ENCODE data around the gene GALNT13. TPM values are rescaled to one million over a fixed set of nuclear protein-coding genes. Genes with fewer than 3 reads are reported as not detected.

Gene GALNT13
- total RNA-seq, 1 experiment from 2014 or later, result not detected

- BruUV-seq (replicated peaks), result no TSS peak
- intact Hi-C loops (cut with micrococcal nuclease; ENCODE audit: unreplicated experiment), result no loop called here
- CTCF ChIA-PET, result no interaction called here
- H3K9me3 Mint-ChIP-seq (ENCODE audit: low read depth, unreplicated experiment), result peaks cover 2% of the 10 kb centered on the region
- H3K27ac Mint-ChIP-seq (ENCODE audit: unreplicated experiment), result no peak overlapping the region
- no peaks in the 10 kb centered on the region for H3K36me3 Mint-ChIP-seq (ENCODE audit: insufficient read depth, unreplicated experiment)
- DNase-seq, result no peak
- H3K4me1 Mint-ChIP-seq (ENCODE audit: low read depth, unreplicated experiment), result no peaks in the 10 kb centered on the region
- no peak overlapping the region for H3K4me3 Mint-ChIP-seq (ENCODE audit: low read depth, unreplicated experiment)
- no peaks in the 10 kb centered on the region for H3K27me3 Mint-ChIP-seq (ENCODE audit: unreplicated experiment)
- no peak for TF ChIP-seq CTCF (IDR thresholded peaks at IDR 0.05; ENCODE audit: unreplicated experiment)
These were observed 555.7 kb downstream of the GALNT13 start for GRCh38 chr2:154427453-154427852.

DNA sequence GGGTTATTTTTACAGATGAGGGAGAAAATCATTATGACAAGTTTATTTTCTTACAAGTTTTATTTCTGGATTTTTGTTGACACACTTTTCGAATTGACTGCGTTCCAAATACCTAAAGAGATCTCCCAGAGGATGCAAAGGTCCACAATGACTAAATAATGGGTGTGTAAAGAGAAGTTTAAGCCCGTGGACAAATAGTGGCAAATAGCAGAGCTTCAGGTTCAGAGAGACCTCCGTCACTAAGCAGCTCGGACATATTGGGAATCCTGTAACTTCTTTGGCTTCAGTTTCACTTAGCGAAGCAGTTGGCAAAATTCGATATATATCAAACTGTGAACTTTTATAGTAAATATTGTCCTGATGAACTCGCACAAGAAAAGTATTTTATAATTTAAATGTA lies 556.3 kb downstream of the GALNT13 start:
- H3K4me1 Mint-ChIP-seq (ENCODE audit: low read depth, unreplicated experiment), result no peaks in the 10 kb centered on the region
- H3K4me3 Mint-ChIP-seq (ENCODE audit: low read depth, unreplicated experiment), result no peak overlapping the region
- intact Hi-C loops (cut with micrococcal nuclease; ENCODE audit: unreplicated experiment), result no loop called here
- CTCF ChIA-PET, result interaction anchor here (0.7 kb wide), 1 partner anchor 81 kb away, joined by 3 read pairs; no protein-coding TSS in a partner anchor
- H3K9me3 Mint-ChIP-seq (ENCODE audit: low read depth, unreplicated experiment), result peaks cover 2% of the 10 kb centered on the region
- no peak for TF ChIP-seq CTCF (IDR thresholded peaks at IDR 0.05; ENCODE audit: unreplicated experiment)
- no peaks in the 10 kb centered on the region for H3K27me3 Mint-ChIP-seq (ENCODE audit: unreplicated experiment)
- no peaks in the 10 kb centered on the region for H3K36me3 Mint-ChIP-seq (ENCODE audit: insufficient read depth, unreplicated experiment)
- no peak overlapping the region for H3K27ac Mint-ChIP-seq (ENCODE audit: unreplicated experiment)
- no TSS peak for BruUV-seq (replicated peaks)
- no peak for DNase-seq

GRCh38 chr2:154433010-154433409 lies 561.3 kb downstream of the GALNT13 start:
- TF ChIP-seq CTCF (IDR thresholded peaks at IDR 0.05; ENCODE audit: unreplicated experiment), result no peak

DNA sequence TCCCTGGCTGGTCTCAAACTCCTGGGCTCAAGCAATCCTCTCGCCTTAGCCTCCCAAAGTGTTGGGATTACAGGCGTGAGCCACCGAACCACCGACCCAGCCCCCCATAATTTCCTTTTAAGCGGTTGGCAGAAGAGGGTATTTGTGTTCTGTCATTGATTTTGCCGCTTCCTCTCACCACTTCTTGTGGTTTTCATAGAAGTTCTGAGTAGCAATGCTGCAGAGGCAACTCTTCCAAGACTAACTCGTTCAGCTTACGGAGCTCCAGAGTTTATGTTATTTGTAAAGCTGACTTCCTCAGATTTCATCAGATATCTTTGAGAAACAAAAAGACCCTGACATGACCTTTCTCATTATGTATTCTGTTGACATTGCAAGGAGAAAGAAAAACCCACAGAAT lies 565.4 kb downstream of the GALNT13 start:
- CTCF ChIA-PET, result no interaction called here
- no TSS peak for BruUV-seq (replicated peaks)
- TF ChIP-seq CTCF (IDR thresholded peaks at IDR 0.05; ENCODE audit: unreplicated experiment), result no peak

More at GRCh38 chr2:154433010-154433409, 561.3 kb downstream of the GALNT13 start:
- Mint-ChIP-seq H3K27ac (ENCODE audit: unreplicated experiment) (no peak overlapping the region), H3K9me3 (ENCODE audit: low read depth, unreplicated experiment) (peaks cover 2% of the 10 kb centered on the region), H3K4me1 (ENCODE audit: low read depth, unreplicated experiment) (no peaks in the 10 kb centered on the region), H3K4me3 (ENCODE audit: low read depth, unreplicated experiment) (no peak overlapping the region), H3K36me3 (ENCODE audit: insufficient read depth, unreplicated experiment) (no peaks in the 10 kb centered on the region), H3K27me3 (ENCODE audit: unreplicated experiment) (no peaks in the 10 kb centered on the region)
- no TSS peak for BruUV-seq (replicated peaks)
- no peak for DNase-seq
- intact Hi-C loops (cut with micrococcal nuclease; ENCODE audit: unreplicated experiment), result no loop called here
- CTCF ChIA-PET, result no interaction called here

More for the DNA sequence above, 565.4 kb downstream of the GALNT13 start:
- no peak overlapping the region for H3K4me3 Mint-ChIP-seq (ENCODE audit: low read depth, unreplicated experiment)
- no peaks in the 10 kb centered on the region for H3K27me3 Mint-ChIP-seq (ENCODE audit: unreplicated experiment)
- no peaks in the 10 kb centered on the region for H3K9me3 Mint-ChIP-seq (ENCODE audit: low read depth, unreplicated experiment)
- H3K36me3 Mint-ChIP-seq (ENCODE audit: insufficient read depth, unreplicated experiment), result no peaks in the 10 kb centered on the region
- no peak overlapping the region for H3K27ac Mint-ChIP-seq (ENCODE audit: unreplicated experiment)
- DNase-seq, result no peak
- no peaks in the 10 kb centered on the region for H3K4me1 Mint-ChIP-seq (ENCODE audit: low read depth, unreplicated experiment)
- intact Hi-C loops (cut with micrococcal nuclease; ENCODE audit: unreplicated experiment), result no loop called here
